Measurements from ENCODE around the gene NPBWR2. TPM values are rescaled to one million over a fixed set of nuclear protein-coding genes. Genes with fewer than 3 reads are reported as not detected.
A peak's percentile ranks its signal among the peaks of the same experiment; 100 is the strongest.
"Not testable (repeated sequence)": the region's sequence is repeated elsewhere in the genome, so short reads cannot be mapped to it uniquely, and the experiment has no call there.

The NPBWR2 gene
- total RNA-seq, 1 experiment from 2014 or later, result not detected

GRCh38 chr20:64144144-64144912, 37.0 kb upstream of the NPBWR2 start:
- DNase-seq (ENCODE audit: low spot score), result no peak

- DNase-seq (ENCODE audit: low spot score), result no peak
These were observed 35.8 kb upstream of the NPBWR2 start for GRCh38 chr20:64143018-64143801.

- DNase-seq (ENCODE audit: low spot score), result no peak
These were observed 35.2 kb upstream of the NPBWR2 start for GRCh38 chr20:64142590-64142989.

GRCh38 chr20:64140956-64141355, 33.6 kb upstream of the NPBWR2 start:
- no peak for DNase-seq (ENCODE audit: low spot score)

- DNase-seq (ENCODE audit: low spot score), result no peak
These were observed 32.9 kb upstream of the NPBWR2 start for GRCh38 chr20:64140061-64140931.

- no peak for DNase-seq (ENCODE audit: low spot score)
These were observed 32.1 kb upstream of the NPBWR2 start for GRCh38 chr20:64139199-64140060.

GRCh38 chr20:64138276-64138815, 31.0 kb upstream of the NPBWR2 start:
- no peak for DNase-seq (ENCODE audit: low spot score)

- no peak for DNase-seq (ENCODE audit: low spot score)
These were observed 30.2 kb upstream of the NPBWR2 start for GRCh38 chr20:64137598-64138031.

- no peak for DNase-seq (ENCODE audit: low spot score)
These were observed 28.8 kb upstream of the NPBWR2 start for GRCh38 chr20:64136004-64136710.

- DNase-seq (ENCODE audit: low spot score), result not testable (repeated sequence)
These were observed 27.4 kb upstream of the NPBWR2 start for GRCh38 chr20:64134744-64135143.

- no peak for DNase-seq (ENCODE audit: low spot score)
These were observed 26.6 kb upstream of the NPBWR2 start for GRCh38 chr20:64133951-64134407.

GRCh38 chr20:64131406-64131805, 24.0 kb upstream of the NPBWR2 start:
- peak; percentile 29 for DNase-seq (ENCODE audit: low spot score)

- no peak for DNase-seq (ENCODE audit: low spot score)
These were observed 23.5 kb upstream of the NPBWR2 start for GRCh38 chr20:64130876-64131275.

- DNase-seq (ENCODE audit: low spot score), result no peak
These were observed 22.9 kb upstream of the NPBWR2 start for GRCh38 chr20:64130271-64130670.

- no peak for DNase-seq (ENCODE audit: low spot score)
These were observed 21.9 kb upstream of the NPBWR2 start for GRCh38 chr20:64129146-64129782.

- not testable (repeated sequence) for DNase-seq (ENCODE audit: low spot score)
These were observed 16.2 kb upstream of the NPBWR2 start for GRCh38 chr20:64123517-64123916.

- not testable (repeated sequence) for DNase-seq (ENCODE audit: low spot score)
These were observed 15.6 kb upstream of the NPBWR2 start for GRCh38 chr20:64122927-64123326.

GRCh38 chr20:64121586-64121985, 14.2 kb upstream of the NPBWR2 start:
- DNase-seq (ENCODE audit: low spot score), result no peak

GRCh38 chr20:64119681-64120341, 12.4 kb upstream of the NPBWR2 start:
- DNase-seq (ENCODE audit: low spot score), result no peak

Data from H4 (cell line).